GM19099 (cell line): ENCODE measurements around the gene NCKAP5.

Experiments used
- POLR2A ChIP-seq: IDR thresholded peaks from 3 replicates; pipeline ENCODE4 v1.6.1; 2011; ENCODE audit warnings: low read depth; ENCODE audit not compliant: insufficient read length; ENCODE audit errors: extremely low read depth

The NCKAP5 gene

GRCh38 chr2:133039531-133039930 is 528.7 kb downstream of the NCKAP5 start:
- TF ChIP-seq POLR2A, result no peak

GRCh38 chr2:133026536-133027177 is 541.6 kb downstream of the NCKAP5 start:
- TF ChIP-seq POLR2A, result no peak

GRCh38 chr2:133025004-133025403 is 543.3 kb downstream of the NCKAP5 start:
- TF ChIP-seq POLR2A, result no peak

GRCh38 chr2:133012847-133013734 is 555.2 kb downstream of the NCKAP5 start:
- no peak for TF ChIP-seq POLR2A

GRCh38 chr2:133004623-133005022 is 563.6 kb downstream of the NCKAP5 start:
- TF ChIP-seq POLR2A, result no peak

- no peak for TF ChIP-seq POLR2A
These were observed 568.8 kb downstream of the NCKAP5 start for GRCh38 chr2:132999421-132999820.

GRCh38 chr2:132998221-132998620 is 570.0 kb downstream of the NCKAP5 start:
- TF ChIP-seq POLR2A, result no peak

GRCh38 chr2:132991471-132992045 is 576.7 kb downstream of the NCKAP5 start:
- TF ChIP-seq POLR2A, result no peak

- no peak for TF ChIP-seq POLR2A
These were observed 583.5 kb downstream of the NCKAP5 start for GRCh38 chr2:132984731-132985130.

GRCh38 chr2:132980304-132980703 is 588.0 kb downstream of the NCKAP5 start:
- no peak for TF ChIP-seq POLR2A

- TF ChIP-seq POLR2A, result no peak
These were observed 588.7 kb downstream of the NCKAP5 start for GRCh38 chr2:132979339-132980093.

- no peak for TF ChIP-seq POLR2A
These were observed 589.4 kb downstream of the NCKAP5 start for GRCh38 chr2:132978840-132979239.

- no peak for TF ChIP-seq POLR2A
These were observed 590.3 kb downstream of the NCKAP5 start for GRCh38 chr2:132977812-132978529.
